Measurements from ENCODE around the gene ANKMY2.

Gene ANKMY2

GRCh38 chr7:16554518-16555236, 90.9 kb downstream of the ANKMY2 start:
- Mint-ChIP-seq H3K4me3 (no peak overlapping the region), H3K4me1 (no peaks in the 10 kb centered on the region), H3K9me3 (no peaks in the 10 kb centered on the region), H3K27ac (no peak overlapping the region), H3K27me3 (ENCODE audit: low read depth) (no peaks in the 10 kb centered on the region), H3K36me3 (ENCODE audit: low read depth) (no peaks in the 10 kb centered on the region)
- TF ChIP-seq, protein P1, sequence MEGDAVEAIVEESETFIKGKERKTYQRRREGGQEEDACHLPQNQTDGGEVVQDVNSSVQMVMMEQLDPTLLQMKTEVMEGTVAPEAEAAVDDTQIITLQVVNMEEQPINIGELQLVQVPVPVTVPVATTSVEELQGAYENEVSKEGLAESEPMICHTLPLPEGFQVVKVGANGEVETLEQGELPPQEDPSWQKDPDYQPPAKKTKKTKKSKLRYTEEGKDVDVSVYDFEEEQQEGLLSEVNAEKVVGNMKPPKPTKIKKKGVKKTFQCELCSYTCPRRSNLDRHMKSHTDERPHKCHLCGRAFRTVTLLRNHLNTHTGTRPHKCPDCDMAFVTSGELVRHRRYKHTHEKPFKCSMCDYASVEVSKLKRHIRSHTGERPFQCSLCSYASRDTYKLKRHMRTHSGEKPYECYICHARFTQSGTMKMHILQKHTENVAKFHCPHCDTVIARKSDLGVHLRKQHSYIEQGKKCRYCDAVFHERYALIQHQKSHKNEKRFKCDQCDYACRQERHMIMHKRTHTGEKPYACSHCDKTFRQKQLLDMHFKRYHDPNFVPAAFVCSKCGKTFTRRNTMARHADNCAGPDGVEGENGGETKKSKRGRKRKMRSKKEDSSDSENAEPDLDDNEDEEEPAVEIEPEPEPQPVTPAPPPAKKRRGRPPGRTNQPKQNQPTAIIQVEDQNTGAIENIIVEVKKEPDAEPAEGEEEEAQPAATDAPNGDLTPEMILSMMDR (IDR thresholded peaks at IDR 0.05; ENCODE audit: unreplicated experiment in 3 of 3): no peak

DNA sequence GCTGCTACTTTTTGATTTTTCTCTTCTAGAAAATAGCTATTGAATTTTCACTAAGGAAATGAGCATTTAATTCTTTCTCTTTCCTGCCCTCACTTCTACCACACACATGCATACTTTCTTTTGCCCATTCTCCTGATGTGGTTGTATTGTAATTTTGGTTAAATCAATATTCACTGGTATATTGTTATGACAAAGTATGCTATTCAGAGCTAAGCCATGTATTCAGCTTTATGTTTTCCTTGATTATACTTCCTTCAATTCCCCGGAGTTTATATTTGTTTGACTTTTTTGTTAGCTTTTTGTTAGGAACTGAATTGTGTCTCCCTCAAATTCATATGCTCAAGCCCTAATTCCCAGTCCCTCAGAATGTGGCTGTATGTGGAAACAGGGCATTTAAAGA, 94.9 kb downstream of the ANKMY2 start:
- TF ChIP-seq, protein P1 (IDR thresholded peaks at IDR 0.05; ENCODE audit: unreplicated experiment in 3 of 3): no peak
- Mint-ChIP-seq H3K4me3 (no peak overlapping the region), H3K36me3 (ENCODE audit: low read depth) (no peaks in the 10 kb centered on the region), H3K9me3 (no peaks in the 10 kb centered on the region), H3K27ac (no peak overlapping the region), H3K4me1 (no peaks in the 10 kb centered on the region), H3K27me3 (ENCODE audit: low read depth) (no peaks in the 10 kb centered on the region)
